NCI-H748 (cell line): ENCODE data around the gene NAV2.

ENCODE experiments used
- DNase-seq: peaks from one replicate; lab custom pipeline; 2025; ENCODE audit not compliant: unreplicated experiment; lab: John Stamatoyannopoulos, UW

The NAV2 gene

GRCh38 chr11:20097319-20098221, 384.9 kb downstream of the NAV2 start:
- DNase-seq: peak; percentile 62

- DNase-seq: no peak
Observed at GRCh38 chr11:20099527-20099926, 386.9 kb downstream of the NAV2 start.

GRCh38 chr11:20102397-20102796, 389.8 kb downstream of the NAV2 start:
- no peak for DNase-seq

GRCh38 chr11:20103281-20103680, 390.6 kb downstream of the NAV2 start:
- no peak for DNase-seq

- DNase-seq: no peak
Observed at GRCh38 chr11:20105427-20105826, 392.8 kb downstream of the NAV2 start.

GRCh38 chr11:20109731-20110445, 397.3 kb downstream of the NAV2 start:
- DNase-seq: no peak

- DNase-seq: peak; percentile 83
Observed at GRCh38 chr11:20110908-20111669, 398.5 kb downstream of the NAV2 start.

GRCh38 chr11:20111871-20112270, 399.2 kb downstream of the NAV2 start:
- no peak for DNase-seq

- DNase-seq: no peak
Observed at GRCh38 chr11:20112291-20113148, 399.9 kb downstream of the NAV2 start.

GRCh38 chr11:20113149-20113438, 400.5 kb downstream of the NAV2 start:
- DNase-seq: no peak

- DNase-seq: no peak
Observed at GRCh38 chr11:20114588-20114987, 402.0 kb downstream of the NAV2 start.

- no peak for DNase-seq
Observed at GRCh38 chr11:20116825-20117224, 404.2 kb downstream of the NAV2 start.

GRCh38 chr11:20117291-20117690, 404.7 kb downstream of the NAV2 start:
- DNase-seq: no peak

- DNase-seq: no peak
Observed at GRCh38 chr11:20118209-20118608, 405.6 kb downstream of the NAV2 start.

- DNase-seq: no peak
Observed at GRCh38 chr11:20119315-20119714, 406.7 kb downstream of the NAV2 start.

GRCh38 chr11:20120134-20120925, 407.7 kb downstream of the NAV2 start:
- no peak for DNase-seq

- DNase-seq: no peak
Observed at GRCh38 chr11:20122131-20122530, 409.5 kb downstream of the NAV2 start.

- DNase-seq: no peak
Observed at GRCh38 chr11:20125927-20126326, 413.3 kb downstream of the NAV2 start.

- no peak for DNase-seq
Observed at GRCh38 chr11:20126724-20127123, 414.1 kb downstream of the NAV2 start.
